NCI-H2107 (cell line): ENCODE results near the gene ASIC1.
"Not testable (repeated sequence)": the region's sequence is repeated elsewhere in the genome, so short reads cannot be mapped to it uniquely, and the experiment has no call there.

Experiments
- DNase-seq: peaks from one replicate; lab custom pipeline; 2025; lab: John Stamatoyannopoulos, UW

The ASIC1 gene

GRCh38 chr12:50061946-50062686 is 4.7 kb downstream of the ASIC1 start:
- no peak for DNase-seq

- DNase-seq, result no peak
Observed at GRCh38 chr12:50062728-50063460, 5.5 kb downstream of the ASIC1 start.

DNA sequence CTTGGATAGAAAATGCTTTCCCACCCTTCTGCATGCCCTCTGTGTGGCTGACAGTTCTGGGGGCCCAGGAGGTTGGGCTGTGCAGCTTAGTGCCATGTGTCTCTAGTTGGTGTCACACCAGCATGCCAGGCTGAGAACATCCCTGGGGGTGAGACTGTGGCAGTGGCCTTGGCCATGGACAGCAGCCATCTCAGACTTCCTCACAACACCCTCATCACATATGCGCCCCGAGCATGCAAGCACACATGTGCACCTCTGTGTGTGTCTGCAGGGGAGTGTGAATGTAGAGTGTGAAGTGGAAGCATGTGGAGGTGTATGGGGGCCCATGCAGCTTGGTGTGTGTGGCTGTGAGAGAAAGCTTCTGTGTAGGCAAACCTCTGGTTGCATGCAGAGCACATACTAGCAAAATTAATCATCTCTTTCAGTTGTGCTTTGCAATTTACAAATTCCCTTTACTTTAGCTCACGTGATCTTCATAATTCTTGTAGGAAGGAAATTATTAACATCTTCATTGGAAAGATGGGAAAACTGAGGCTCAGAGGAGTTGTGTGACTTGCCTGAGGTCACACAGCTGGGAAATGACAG is 8.4 kb downstream of the ASIC1 start:
- DNase-seq, result no peak

- no peak for DNase-seq
Observed at GRCh38 chr12:50066402-50066801, 9.0 kb downstream of the ASIC1 start.

GRCh38 chr12:50069069-50069468 is 11.7 kb downstream of the ASIC1 start:
- no peak for DNase-seq

GRCh38 chr12:50069539-50069938 is 12.1 kb downstream of the ASIC1 start:
- no peak for DNase-seq

- no peak for DNase-seq
Observed at GRCh38 chr12:50070314-50071060, 13.1 kb downstream of the ASIC1 start.

DNA sequence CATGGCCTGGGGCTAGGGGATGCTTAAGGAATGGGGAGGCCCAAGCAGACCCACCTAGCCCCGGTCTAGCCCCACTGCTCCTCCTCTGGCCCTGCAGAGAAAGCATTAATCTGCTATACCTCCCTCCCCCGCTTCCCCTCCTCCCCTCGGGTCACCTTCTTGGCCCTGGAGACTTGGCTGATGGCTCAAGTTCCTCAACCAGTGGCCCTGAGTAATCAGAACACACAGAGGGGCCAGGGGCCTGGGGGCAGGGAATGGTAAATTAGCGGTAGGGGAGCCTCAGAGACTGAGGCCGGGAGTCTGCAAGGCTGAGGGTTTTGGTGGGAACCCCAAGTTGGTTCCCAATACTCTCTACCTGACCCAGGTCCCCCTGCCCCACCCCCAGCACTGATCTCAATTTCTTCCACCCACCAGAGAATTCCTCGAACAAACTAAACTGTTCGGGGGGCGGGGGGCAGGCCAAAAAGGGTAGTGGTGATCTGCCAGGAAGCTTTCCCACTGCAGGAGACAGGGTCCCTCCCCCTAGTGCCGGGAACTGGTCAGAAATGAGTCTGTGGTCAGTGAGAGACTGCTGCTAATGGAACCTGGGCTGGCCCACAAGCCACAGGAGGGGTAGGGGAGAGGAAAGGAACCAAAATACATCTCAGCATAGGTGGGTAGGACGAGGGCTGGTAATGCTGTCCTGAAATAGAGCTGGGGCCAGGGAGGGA is 15.0 kb downstream of the ASIC1 start:
- DNase-seq, result no peak

DNA sequence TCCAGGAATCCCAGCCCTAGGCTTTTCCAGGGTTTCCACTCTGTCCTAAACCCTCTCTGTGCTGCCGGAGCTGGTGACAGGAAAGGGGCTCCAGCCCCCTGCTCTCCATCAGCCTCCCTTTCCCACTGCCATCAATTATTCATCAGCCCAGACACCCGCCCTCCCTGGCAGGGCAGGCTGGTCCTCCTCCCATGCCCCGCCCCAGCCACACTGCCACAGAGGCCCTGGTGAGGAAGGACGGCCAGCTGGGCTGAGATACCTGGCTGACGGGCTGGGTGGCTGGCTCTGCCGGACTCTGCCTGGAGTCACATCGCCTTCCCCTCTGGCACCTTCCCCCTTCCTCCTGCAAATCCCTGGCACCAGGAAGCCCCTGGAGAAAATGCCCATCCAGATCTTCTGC is 15.8 kb downstream of the ASIC1 start:
- no peak for DNase-seq

DNA sequence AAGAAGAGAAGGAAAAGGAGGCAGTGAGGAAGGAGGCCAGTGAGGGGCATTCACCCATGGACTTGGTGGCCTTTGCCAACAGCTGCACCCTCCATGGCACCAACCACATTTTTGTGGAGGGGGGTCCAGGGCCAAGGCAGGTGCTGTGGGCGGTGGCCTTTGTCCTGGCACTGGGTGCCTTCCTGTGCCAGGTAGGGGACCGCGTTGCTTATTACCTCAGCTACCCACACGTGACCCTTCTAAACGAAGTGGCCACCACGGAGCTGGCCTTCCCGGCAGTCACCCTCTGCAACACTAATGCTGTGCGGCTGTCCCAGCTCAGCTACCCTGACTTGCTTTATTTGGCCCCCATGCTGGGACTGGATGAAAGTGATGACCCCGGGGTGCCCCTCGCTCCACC is 16.3 kb downstream of the ASIC1 start:
- no peak for DNase-seq

- DNase-seq, result peak; percentile 35
Observed at GRCh38 chr12:50074936-50075807, 17.8 kb downstream of the ASIC1 start.

GRCh38 chr12:50075808-50076170 is 18.4 kb downstream of the ASIC1 start:
- no peak for DNase-seq

- no peak for DNase-seq
Observed at GRCh38 chr12:50077099-50077498, 19.7 kb downstream of the ASIC1 start.

- DNase-seq, result no peak
Observed at GRCh38 chr12:50078281-50078680, 20.9 kb downstream of the ASIC1 start.

DNA sequence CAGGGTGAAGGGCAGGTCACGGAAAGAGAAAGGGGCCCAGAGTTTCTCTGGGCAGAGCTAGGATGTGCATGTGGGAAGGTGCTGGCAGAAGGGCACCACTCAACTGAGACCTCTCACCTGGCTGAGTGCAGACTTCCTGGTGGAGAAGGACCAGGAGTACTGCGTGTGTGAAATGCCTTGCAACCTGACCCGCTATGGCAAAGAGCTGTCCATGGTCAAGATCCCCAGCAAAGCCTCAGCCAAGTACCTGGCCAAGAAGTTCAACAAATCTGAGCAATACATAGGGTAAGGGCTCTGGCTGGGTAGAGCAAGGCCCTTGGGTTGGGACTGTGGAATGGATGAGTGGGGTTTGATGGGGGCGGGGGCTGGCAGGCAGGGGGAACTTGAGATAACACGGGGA is 22.4 kb downstream of the ASIC1 start:
- no peak for DNase-seq

DNA sequence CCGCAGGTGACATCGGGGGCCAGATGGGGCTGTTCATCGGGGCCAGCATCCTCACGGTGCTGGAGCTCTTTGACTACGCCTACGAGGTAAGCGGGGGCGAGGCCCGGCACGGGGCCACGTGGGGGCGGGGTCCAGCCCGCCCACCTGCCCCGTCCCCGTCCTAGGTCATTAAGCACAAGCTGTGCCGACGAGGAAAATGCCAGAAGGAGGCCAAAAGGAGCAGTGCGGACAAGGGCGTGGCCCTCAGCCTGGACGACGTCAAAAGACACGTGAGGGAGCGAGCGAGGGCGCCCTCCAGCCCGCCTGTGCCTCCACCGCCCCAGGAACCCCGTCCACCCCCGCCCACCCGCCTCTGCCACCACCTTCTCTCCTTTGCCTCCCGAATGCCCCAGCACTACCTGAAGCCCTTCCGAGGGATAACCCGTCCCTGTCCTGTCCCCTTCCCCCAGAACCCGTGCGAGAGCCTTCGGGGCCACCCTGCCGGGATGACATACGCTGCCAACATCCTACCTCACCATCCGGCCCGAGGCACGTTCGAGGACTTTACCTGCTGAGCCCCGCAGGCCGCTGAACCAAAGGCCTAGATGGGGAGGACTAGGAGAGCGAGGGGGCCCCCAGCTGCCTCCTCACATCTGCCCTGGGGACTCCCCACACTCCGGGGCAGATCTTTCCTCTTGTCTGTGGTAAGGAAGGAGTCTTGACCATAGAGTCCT is 23.9 kb downstream of the ASIC1 start:
- DNase-seq, result no peak

- no peak for DNase-seq
Observed at GRCh38 chr12:50082644-50083043, 25.2 kb downstream of the ASIC1 start.

GRCh38 chr12:50083301-50083700 is 25.9 kb downstream of the ASIC1 start:
- DNase-seq, result no peak

GRCh38 chr12:50084409-50084774 is 27.0 kb downstream of the ASIC1 start:
- DNase-seq, result not testable (repeated sequence)
